Activated CD8-positive, alpha-beta memory T cell treated with anti-CD3 and anti-CD28 coated beads, Interleukin-2, amount 50 U/mL, for 24 hours (primary cell): Measurements from ENCODE around the gene MIR17HG.
"Not testable (repeated sequence)": the region's sequence is repeated elsewhere in the genome, so short reads cannot be mapped to it uniquely, and the experiment has no call there.

ENCODE experiments used
- DNase-seq: peaks from one replicate; pipeline ENCODE4 v3.0.0-alpha.2; 2020; ENCODE audit errors: extremely low read depth

Gene MIR17HG

GRCh38 chr13:91347202-91347995, at the start of gene MIR17HG:
Gene MIR17HG (plus strand): TSS chr13:91347687.
- peak; percentile 69 for DNase-seq

GRCh38 chr13:91298060-91298459, 49.4 kb upstream of the MIR17HG start:
- DNase-seq, result no peak

- DNase-seq, result no peak
Measured at GRCh38 chr13:91302111-91302510, 45.4 kb upstream of the MIR17HG start.

GRCh38 chr13:91303031-91303430, 44.5 kb upstream of the MIR17HG start:
- no peak for DNase-seq

GRCh38 chr13:91304741-91305140, 42.7 kb upstream of the MIR17HG start:
- no peak for DNase-seq

- DNase-seq, result no peak
Measured at GRCh38 chr13:91305652-91306051, 41.8 kb upstream of the MIR17HG start.

- no peak for DNase-seq
Measured at GRCh38 chr13:91307887-91308286, 39.6 kb upstream of the MIR17HG start.

- DNase-seq, result no peak
Measured at GRCh38 chr13:91308299-91308698, 39.2 kb upstream of the MIR17HG start.

GRCh38 chr13:91311491-91311890, 36.0 kb upstream of the MIR17HG start:
- DNase-seq, result no peak

GRCh38 chr13:91312324-91312723, 35.2 kb upstream of the MIR17HG start:
- DNase-seq, result no peak

- DNase-seq, result no peak
Measured at GRCh38 chr13:91313103-91313502, 34.4 kb upstream of the MIR17HG start.

GRCh38 chr13:91313581-91313980, 33.9 kb upstream of the MIR17HG start:
- no peak for DNase-seq

- no peak for DNase-seq
Measured at GRCh38 chr13:91314888-91315287, 32.6 kb upstream of the MIR17HG start.

GRCh38 chr13:91318886-91319285, 28.6 kb upstream of the MIR17HG start:
- no peak for DNase-seq

GRCh38 chr13:91319996-91320395, 27.5 kb upstream of the MIR17HG start:
- DNase-seq, result no peak

- DNase-seq, result not testable (repeated sequence)
Measured at GRCh38 chr13:91320990-91321389, 26.5 kb upstream of the MIR17HG start.

GRCh38 chr13:91323349-91323748, 24.1 kb upstream of the MIR17HG start:
- DNase-seq, result no peak

GRCh38 chr13:91326146-91326545, 21.3 kb upstream of the MIR17HG start:
- no peak for DNase-seq

- DNase-seq, result no peak
Measured at GRCh38 chr13:91328726-91329125, 18.8 kb upstream of the MIR17HG start.

- no peak for DNase-seq
Measured at GRCh38 chr13:91329733-91330132, 17.8 kb upstream of the MIR17HG start.

- no peak for DNase-seq
Measured at GRCh38 chr13:91331047-91331915, 16.2 kb upstream of the MIR17HG start.

GRCh38 chr13:91346062-91346461, 1.4 kb upstream of the MIR17HG start:
- DNase-seq, result no peak

GRCh38 chr13:91346850-91347201, 661 bp upstream of the MIR17HG start:
- no peak for DNase-seq
